ENCODE data around the gene BMP7.

DNA sequence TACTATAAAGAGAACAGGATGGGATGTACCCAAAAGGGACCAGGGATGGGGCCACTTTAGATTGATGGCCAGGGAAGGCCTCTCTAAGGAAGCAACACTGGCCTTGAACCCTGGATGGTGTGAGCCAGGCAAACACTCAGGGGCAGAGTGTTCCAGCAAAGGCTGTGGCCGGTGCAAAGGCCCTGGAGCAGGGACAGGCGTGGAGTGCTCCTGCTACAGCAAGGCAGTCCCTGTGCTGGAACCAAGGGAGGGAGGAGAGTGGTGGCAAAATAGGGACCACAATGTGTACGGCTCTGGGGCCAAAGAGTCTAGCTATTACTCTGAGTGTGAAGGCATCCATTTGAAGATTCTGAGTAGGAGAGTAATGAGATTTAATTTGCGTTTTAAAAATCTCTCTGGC, 131.6 kb downstream of the BMP7 start:
- no peak for TF ChIP-seq CTCF (IDR thresholded peaks at IDR 0.05)
- TF ChIP-seq POLR2A (IDR thresholded peaks at IDR 0.05) = no peak

Measured in thyroid gland (tissue), 4 donors.